Esophagus muscularis mucosa (tissue), 4 donors: ENCODE data around the gene S100A1. TPM values are rescaled to one million over a fixed set of nuclear protein-coding genes. Genes with fewer than 3 reads are reported as not detected.
A peak's percentile ranks its signal among the peaks of the same experiment; 100 is the strongest.

Experiments
- DNase-seq: peaks from one replicate; pipeline ENCODE4 v3.0.0-alpha.2; 2017; ENCODE audit errors: extremely low spot score
- H3K27ac ChIP-seq, 4 donors: fragments of 200-600 bp; sonication (generic); replicated peaks in 1 of 4; 1 replicate in 3 of 4; 2 replicates in 1 of 4; pipeline ENCODE4 v1.5.1; 2016 to 2019; ENCODE audit warnings: mild to moderate bottlenecking in 1 of 4
- H3K27me3 ChIP-seq, 4 donors: fragments of 200-600 bp; sonication (generic); one replicate each; pipeline versions ENCODE4 v1.5.1 to v1.6.0; 2016 to 2019
- H3K36me3 ChIP-seq, 4 donors: fragments of 200-600 bp; sonication (generic); one replicate each; pipeline ENCODE4 v1.5.1; 2016 to 2019
- H3K4me1 ChIP-seq, 4 donors: fragments of 200-600 bp; sonication (generic); one replicate each; pipeline ENCODE4 v1.5.1; 2016 to 2019
- H3K4me3 ChIP-seq, 4 donors: fragments of 200-600 bp; sonication (generic); 1 replicate in 2 of 4; 2 replicates in 2 of 4; pipeline ENCODE4 v1.5.1; 2016 to 2019; ENCODE audit warnings: mild to moderate bottlenecking in 4 of 4, moderate library complexity in 1 of 4
- H3K9me3 ChIP-seq, 4 donors: fragments of 200-600 bp; sonication (generic); 1 replicate in 3 of 4; 2 replicates in 1 of 4; pipeline ENCODE4 v1.5.1; 2016 to 2019
- CTCF ChIP-seq, 3 experiments: fragments of 200-600 bp in 2 of 3; fragments of 450-650 bp in 1 of 3; sonication (generic) in 2 of 3; IDR thresholded peaks; one replicate each; pipeline ENCODE4 v1.5.1; 2017 to 2019; ENCODE audit warnings: antibody characterized with exemption in 3 of 3, mild to moderate bottlenecking in 2 of 3, moderate library complexity in 1 of 3
- EP300 ChIP-seq: sonication (generic); formaldehyde crosslinking; IDR thresholded peaks from one replicate; pipeline ENCODE4 v1.6.1; 2017; ENCODE audit warnings: antibody characterized with exemption
- POLR2A ChIP-seq: fragments of 450-650 bp; IDR thresholded peaks from one replicate; pipeline ENCODE4 v1.6.1; 2017; ENCODE audit warnings: antibody characterized with exemption, moderate library complexity, mild to moderate bottlenecking, low read depth
- POLR2AphosphoS5 ChIP-seq, 2 donors: sonication (generic); formaldehyde crosslinking; IDR thresholded peaks; one replicate each; pipeline ENCODE4 v1.6.1; 2017; ENCODE audit warnings: antibody characterized with exemption in 2 of 2
- WGBS: methylation state at CpG from one replicate; pipeline ENCODE4 v1.1.5; 2018; 5-methylcytosine and 5-hydroxymethylcytosine counted together
- intact Hi-C: fragments of 100-400 bp; cut with DNase I; formaldehyde crosslinking; loops from one replicate; pipeline ENCODE4 v1.15.1; 2023
- total RNA-seq, 4 donors: library from RNA; depleted of rRNA; stranded (reverse); fragments of >200 nt; gene quantifications; one replicate each; pipeline versions ENCODE4 v1.1.0 to v1.2.1, GENCODE V29; 2016

S100A1 gene
- total RNA-seq, 4 donors from 2014 or later = 4.3 to 17.9 (median 9.2) TPM

GRCh38 chr1:153588482-153588881, 39.8 kb upstream of the S100A1 start:
- TF ChIP-seq CTCF (IDR thresholded peaks at IDR 0.05) = no peak
- no peak for TF ChIP-seq POLR2AphosphoS5 (IDR thresholded peaks at IDR 0.05)
- TF ChIP-seq EP300 = no peak
- no peak for TF ChIP-seq POLR2A
- Histone ChIP-seq H3K4me3 (no peak overlapping the region), H3K9me3 (no peaks in the 10 kb centered on the region), H3K27me3 (no peaks in the 10 kb centered on the region), H3K27ac (no peak overlapping the region), H3K4me1 (peaks cover 0 to 3% (median 0%) of the 10 kb centered on the region in 4 donors), H3K36me3 (no peaks in the 10 kb centered on the region)
- no peak for DNase-seq
- intact Hi-C loops = no loop called here
- 84% methylated on average over 2 of the region's 2 CpGs for WGBS

DNA sequence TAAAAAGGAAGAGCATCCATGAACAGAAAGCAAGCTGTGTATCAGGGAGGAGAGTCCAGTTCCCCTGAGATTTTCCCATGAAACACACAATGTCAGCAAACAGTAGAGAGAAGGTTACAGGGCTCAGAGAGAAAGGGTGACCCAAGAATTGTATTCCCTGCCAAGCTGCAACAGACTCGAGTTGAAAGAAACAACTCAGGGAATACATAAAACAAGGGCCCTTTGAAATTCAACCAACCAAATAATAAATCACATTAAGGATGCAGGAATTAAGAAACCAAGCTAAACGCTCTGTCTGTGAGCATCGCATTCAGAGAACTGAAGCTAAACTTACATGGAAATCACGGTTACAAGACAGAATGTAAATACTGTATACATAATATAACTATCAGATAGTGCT, 35.5 kb upstream of the S100A1 start:
- no peaks in the 10 kb centered on the region for H3K27me3 ChIP-seq

DNA sequence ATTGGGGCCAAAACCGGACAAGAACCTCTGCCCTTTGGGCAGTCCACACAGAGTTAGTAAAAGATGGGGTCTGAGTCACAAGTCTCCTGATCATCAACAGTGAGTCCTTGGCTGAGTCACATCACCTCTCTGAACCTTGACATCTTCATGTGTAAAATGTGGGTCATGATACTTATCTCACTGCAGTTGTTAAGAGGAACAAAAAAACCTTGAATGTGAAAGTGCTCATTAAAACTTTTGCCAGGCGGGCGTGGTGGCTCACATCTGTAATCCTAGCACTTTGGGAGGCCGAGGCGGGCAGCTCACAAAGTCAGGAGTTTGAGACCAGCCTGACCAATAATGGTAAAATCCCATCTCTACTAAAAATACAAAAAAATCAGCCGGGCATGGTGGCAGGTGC, 31.0 kb upstream of the S100A1 start:
- Histone ChIP-seq H3K36me3 (peaks cover 0 to 3% (median 0%) of the 10 kb centered on the region in 4 donors), H3K4me1 (peaks cover 0 to 7% (median 3%) of the 10 kb centered on the region in 4 donors), H3K27me3 (no peaks in the 10 kb centered on the region), H3K4me3 (no peak overlapping the region), H3K27ac (no peak overlapping the region), H3K9me3 (no peaks in the 10 kb centered on the region)
- intact Hi-C loops = no loop called here
- no peak for DNase-seq
- WGBS = 94% methylated on average over 6 of the region's 6 CpGs
- no peak for TF ChIP-seq POLR2A
- no peak for TF ChIP-seq POLR2AphosphoS5 (IDR thresholded peaks at IDR 0.05)
- TF ChIP-seq CTCF (IDR thresholded peaks at IDR 0.05) = no peak
- no peak for TF ChIP-seq EP300

More for the DNA sequence above, 35.5 kb upstream of the S100A1 start:
- Histone ChIP-seq H3K4me1 (no peaks in the 10 kb centered on the region), H3K36me3 (no peaks in the 10 kb centered on the region), H3K27ac (no peak overlapping the region), H3K4me3 (no peak overlapping the region), H3K9me3 (no peaks in the 10 kb centered on the region)
- WGBS = 67% methylated on average over 4 of the region's 4 CpGs
- TF ChIP-seq POLR2A = no peak
- no peak for TF ChIP-seq EP300
- no peak for TF ChIP-seq POLR2AphosphoS5 (IDR thresholded peaks at IDR 0.05)
- TF ChIP-seq CTCF (IDR thresholded peaks at IDR 0.05) = no peak
- no peak for DNase-seq
- intact Hi-C loops = no loop called here

DNA sequence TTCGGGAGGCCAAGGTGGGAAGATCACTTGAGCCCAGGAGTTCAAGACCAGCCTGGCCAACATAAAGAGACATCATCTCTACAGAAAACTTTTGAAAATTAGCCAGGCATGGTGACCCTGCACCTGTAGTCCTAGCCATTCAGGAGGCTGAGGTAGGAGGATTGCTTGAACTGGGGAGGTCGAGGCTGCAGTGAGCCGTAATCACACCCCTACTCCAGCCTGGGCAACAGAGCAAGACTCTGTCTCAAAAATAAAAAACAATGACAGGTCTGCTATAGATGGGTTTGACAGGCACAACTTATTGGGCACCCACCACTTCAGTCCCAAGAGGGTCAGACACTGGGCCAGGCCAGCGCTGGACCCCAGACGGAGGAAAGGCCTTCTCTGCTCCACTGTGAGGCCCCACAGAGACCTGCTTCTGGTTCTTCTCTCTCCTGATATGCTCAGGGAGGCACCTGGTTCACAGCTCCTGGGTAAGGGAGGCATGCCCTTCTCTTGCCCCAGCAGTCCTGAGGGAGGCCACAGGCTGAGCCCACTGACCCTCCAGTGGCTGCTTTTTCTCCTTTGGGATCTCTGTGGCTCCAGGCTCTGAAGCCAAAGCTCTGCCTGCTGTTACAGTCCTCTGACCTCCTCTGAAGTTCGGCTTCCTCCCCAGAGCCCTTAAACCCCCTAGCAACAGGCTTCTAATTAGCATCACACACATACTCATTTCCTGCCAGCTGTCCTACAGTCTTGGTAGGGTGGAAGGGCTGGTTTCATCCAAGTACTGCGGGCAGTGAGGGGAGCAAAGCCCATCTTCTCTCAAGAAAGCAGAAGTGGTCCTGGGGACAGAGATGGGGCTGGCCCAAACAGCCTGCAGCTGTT, 29.7 kb upstream of the S100A1 start:
- 70% methylated on average over 7 of the region's 7 CpGs for WGBS
- DNase-seq = no peak

More for the DNA sequence above, 29.7 kb upstream of the S100A1 start:
- no peak overlapping the region for H3K27ac ChIP-seq
- H3K27me3 ChIP-seq = no peaks in the 10 kb centered on the region
- peaks cover 0 to 7% (median 3%) of the 10 kb centered on the region in 4 donors for H3K4me1 ChIP-seq
- TF ChIP-seq EP300 (no peak), POLR2AphosphoS5 (IDR thresholded peaks at IDR 0.05) (peak in 1 of 2 donors; percentile 11), POLR2A (no peak), CTCF (IDR thresholded peaks at IDR 0.05) (no peak)
- no peaks in the 10 kb centered on the region for H3K9me3 ChIP-seq
- H3K36me3 ChIP-seq = peaks cover 0 to 3% (median 0%) of the 10 kb centered on the region in 4 donors
- no peak overlapping the region for H3K4me3 ChIP-seq
- intact Hi-C loops = no loop called here
